H9 (cell line): ENCODE measurements around the gene ANGPT4. TPM values are rescaled to one million over a fixed set of nuclear protein-coding genes. Genes with fewer than 3 reads are reported as not detected.

ENCODE experiments used
- DNase-seq: peaks from one replicate; pipeline ENCODE4 v3.0.0-alpha.2; 2017
- H2AFZ ChIP-seq: one replicate; pipeline ENCODE4 v1.6.1; 2013; ENCODE audit warnings: mild to moderate bottlenecking, low read length, control low read depth, moderate library complexity
- H2AK5ac ChIP-seq: 2 replicates; pipeline ENCODE4 v1.6.1; 2013; ENCODE audit warnings: low read length, control low read depth, mixed read lengths; ENCODE audit not compliant: insufficient read length
- H2BK120ac ChIP-seq: one replicate; pipeline ENCODE4 v1.6.1; 2013; ENCODE audit warnings: low read depth, mild to moderate bottlenecking, low read length, control low read depth, inconsistent platforms; ENCODE audit not compliant: poor library complexity, severe bottlenecking
- H2BK12ac ChIP-seq: 2 replicates; pipeline ENCODE4 v1.6.1; 2013; ENCODE audit warnings: low read length, control low read depth, mixed read lengths, low read depth; ENCODE audit not compliant: insufficient read length
- H2BK15ac ChIP-seq: 2 replicates; pipeline ENCODE4 v1.6.1; 2013; ENCODE audit warnings: low read depth, low read length, control low read depth
- H2BK20ac ChIP-seq: one replicate; pipeline ENCODE4 v1.6.1; 2013; ENCODE audit warnings: low read depth, mild to moderate bottlenecking, low read length, control low read depth, inconsistent platforms; ENCODE audit not compliant: poor library complexity, severe bottlenecking
- H2BK5ac ChIP-seq: 2 replicates; pipeline ENCODE4 v1.6.1; 2013; ENCODE audit warnings: low read length, control low read depth, mixed read lengths; ENCODE audit not compliant: insufficient read length
- H3K14ac ChIP-seq: 2 replicates; pipeline ENCODE4 v1.6.1; 2013; ENCODE audit warnings: low read length, control low read depth; ENCODE audit not compliant: insufficient read depth
- H3K18ac ChIP-seq: 2 replicates; pipeline ENCODE4 v1.6.1; 2013; ENCODE audit warnings: low read depth, mild to moderate bottlenecking, mixed read lengths, low read length, control low read depth; ENCODE audit not compliant: insufficient read length
- H3K23ac ChIP-seq: 2 replicates; pipeline ENCODE4 v1.6.1; 2013; ENCODE audit warnings: low read length, control low read depth, mixed read lengths, low read depth; ENCODE audit not compliant: insufficient read length
- H3K23me2 ChIP-seq: 2 replicates; pipeline ENCODE4 v1.6.1; 2013; ENCODE audit warnings: low read depth, mild to moderate bottlenecking, mixed read lengths, low read length, control low read depth; ENCODE audit not compliant: insufficient read length, poor library complexity, severe bottlenecking
- H3K27ac ChIP-seq: 2 replicates; pipeline ENCODE4 v1.5.1; 2013; ENCODE audit warnings: low read length, control low read depth, mixed read lengths, low read depth; ENCODE audit not compliant: insufficient read length
- H3K27me3 ChIP-seq: 2 replicates; pipeline ENCODE4 v1.6.1; 2013; ENCODE audit warnings: low read length, control low read depth, inconsistent platforms; ENCODE audit not compliant: insufficient read depth
- H3K4ac ChIP-seq: 2 replicates; pipeline ENCODE4 v1.6.1; 2013; ENCODE audit warnings: low read depth, mild to moderate bottlenecking, control low read depth, inconsistent platforms, low read length, moderate library complexity
- H3K4me1 ChIP-seq: 2 replicates; pipeline ENCODE4 v1.6.1; 2013; ENCODE audit warnings: low read length, control low read depth, inconsistent platforms; ENCODE audit not compliant: insufficient read depth
- H3K4me2 ChIP-seq: 2 replicates; pipeline ENCODE4 v1.6.1; 2013; ENCODE audit warnings: low read length, control low read depth, mixed read lengths; ENCODE audit not compliant: insufficient read length, insufficient read depth
- H3K56ac ChIP-seq: 2 replicates; pipeline ENCODE4 v1.6.1; 2013; ENCODE audit warnings: low read depth, mild to moderate bottlenecking, mixed read lengths, low read length, control low read depth; ENCODE audit not compliant: insufficient read length
- H3K79me1 ChIP-seq: 2 replicates; pipeline ENCODE4 v1.6.1; 2013; ENCODE audit warnings: low read depth, mild to moderate bottlenecking, moderate library complexity, low read length, control low read depth, inconsistent platforms; ENCODE audit not compliant: insufficient read depth, poor library complexity, severe bottlenecking
- H3K79me2 ChIP-seq: 2 replicates; pipeline ENCODE4 v1.6.1; 2013; ENCODE audit warnings: low read length, control low read depth, inconsistent platforms; ENCODE audit not compliant: insufficient read depth
- H3K9ac ChIP-seq: 2 replicates; pipeline ENCODE4 v1.6.1; 2013; ENCODE audit warnings: low read length, control low read depth, mixed read lengths; ENCODE audit not compliant: insufficient read length; ENCODE audit errors: extremely low read depth
- H3K9me3 ChIP-seq: one replicate; pipeline ENCODE4 v1.6.1; 2013; ENCODE audit warnings: low read depth, low read length, inconsistent platforms; ENCODE audit not compliant: control insufficient read depth
- H3T11ph ChIP-seq: one replicate; pipeline ENCODE4 v1.6.1; 2013; ENCODE audit warnings: mild to moderate bottlenecking, low read length, control low read depth, inconsistent platforms
- H4K20me1 ChIP-seq: one replicate; pipeline ENCODE4 v1.6.1; 2013; ENCODE audit not compliant: control insufficient read depth, insufficient read length, insufficient read depth
- H4K5ac ChIP-seq: 2 replicates; pipeline ENCODE4 v1.6.1; 2013; ENCODE audit warnings: low read depth, mild to moderate bottlenecking, mixed read lengths, low read length, control low read depth; ENCODE audit not compliant: insufficient read length
- H4K8ac ChIP-seq: replicated peaks from 2 replicates; pipeline ENCODE4 v1.6.1; 2013; ENCODE audit warnings: low read length, control low read depth, mixed read lengths, low read depth; ENCODE audit not compliant: insufficient read length
- H4K91ac ChIP-seq: 2 replicates; pipeline ENCODE4 v1.6.1; 2013; ENCODE audit warnings: low read depth, mild to moderate bottlenecking, moderate library complexity, mixed read lengths, low read length, control low read depth; ENCODE audit not compliant: insufficient read length
- H3K27ac Mint-ChIP-seq, 3 experiments: 2 replicates in 2 of 3; 3 replicates in 1 of 3; pipeline ENCODE4 v1.8.0; 2020 to 2021; ENCODE audit warnings: mixed read lengths in 3 of 3, mild to moderate bottlenecking in 1 of 3, moderate library complexity in 1 of 3
- H3K27me3 Mint-ChIP-seq: 2 replicates; pipeline ENCODE4 v1.8.0; 2021; ENCODE audit warnings: low read depth, mild to moderate bottlenecking, moderate library complexity, mixed read lengths
- H3K36me3 Mint-ChIP-seq, 3 experiments: 2 replicates in 2 of 3; 3 replicates in 1 of 3; pipeline ENCODE4 v1.8.0; 2020 to 2021; ENCODE audit warnings: low read depth in 3 of 3, mixed read lengths in 3 of 3; ENCODE audit not compliant: insufficient read depth in 1 of 3
- H3K4me1 Mint-ChIP-seq, 2 experiments: 2 replicates each; pipeline ENCODE4 v1.8.0; 2020; ENCODE audit warnings: mixed read lengths in 2 of 2
- H3K4me3 Mint-ChIP-seq, 2 experiments: 2 replicates in 1 of 2; 3 replicates in 1 of 2; pipeline ENCODE4 v1.8.0; 2020 to 2021; ENCODE audit warnings: mild to moderate bottlenecking in 2 of 2, mixed read lengths in 2 of 2, moderate library complexity in 1 of 2
- H3K9me3 Mint-ChIP-seq, 2 experiments: 2 replicates in 1 of 2; 3 replicates in 1 of 2; pipeline ENCODE4 v1.8.0; 2020; ENCODE audit warnings: mild to moderate bottlenecking in 2 of 2, mixed read lengths in 2 of 2, moderate library complexity in 1 of 2
- CTCF ChIP-seq: fragments of 200-600 bp; sonication (generic); conservative IDR thresholded peaks from 3 replicates; pipeline ENCODE4 v1.8.0; 2021; ENCODE audit warnings: antibody characterized with exemption, mild to moderate bottlenecking
- WGBS: extraction: QIAGEN DNeasy Blood & Tissue Kit; methylation state at CpG from one replicate; pipeline ENCODE4 v1.1.7; 2013; ENCODE audit warnings: missing lambda C conversion rate, low lambda C conversion rate, mixed read lengths; ENCODE audit not compliant: insufficient read length; ENCODE audit errors: extremely low coverage; 5-methylcytosine and 5-hydroxymethylcytosine counted together
- total RNA-seq: library from RNA; stranded (reverse); gene quantifications from 2 replicates; pipeline ENCODE4 v1.2.1, GENCODE V29; 2021

ANGPT4 gene
- total RNA-seq, 1 experiment from 2014 or later: 0.11 TPM

GRCh38 chr20:889106-889505 is 27.0 kb downstream of the ANGPT4 start:
- Histone ChIP-seq H2AK5ac (no peak overlapping the region), H4K91ac (no peak overlapping the region), H3K79me2 (no peaks in the 10 kb centered on the region), H3K56ac (no peak overlapping the region), H3K4ac (no peak overlapping the region), H4K5ac (no peak overlapping the region), H3K4me1 (no peaks in the 10 kb centered on the region), H3K18ac (no peak overlapping the region), H3K27me3 (0 out of 2 replicates have a peak, but pooled peaks cover 3% of the 10 kb centered on the region), H3K4me2 (no peak overlapping the region), H3K27ac (no peak overlapping the region), H3K79me1 (no peaks in the 10 kb centered on the region), H3K23ac (no peak overlapping the region), H2BK120ac (no peak overlapping the region), H3K23me2 (no peaks in the 10 kb centered on the region), H3K9ac (no peak overlapping the region), H3T11ph (no peak overlapping the region), H4K20me1 (no peaks in the 10 kb centered on the region), H2BK20ac (no peak overlapping the region), H2AFZ (no peak overlapping the region), H2BK12ac (no peak overlapping the region), H2BK15ac (no peak overlapping the region), H3K9me3 (no peaks in the 10 kb centered on the region), H4K8ac (no peak overlapping the region), H3K14ac (no peak overlapping the region), H2BK5ac (no peak overlapping the region)
- no peak for TF ChIP-seq CTCF
- Mint-ChIP-seq H3K27me3 (peaks cover 28% of the 10 kb centered on the region), H3K9me3 (no peaks in the 10 kb centered on the region; a peak in 1 of 5 replicates), H3K27ac (no peak overlapping the region), H3K4me3 (no peak overlapping the region), H3K36me3 (no peaks in the 10 kb centered on the region), H3K4me1 (peaks cover 14 to 27% of the 10 kb centered on the region in 2 experiments)
- no CpG with 5 or more reads among the region's 5 CpGs for WGBS
- no peak for DNase-seq
